LNCAP (cell line): ENCODE results near the gene CTDP1.

Source experiments
- TF ChIP-seq, protein P1 (sequence below): fragments of 450-650 bp; IDR thresholded peaks from 2 replicates; pipeline ENCODE4 v1.5.1; 2017; ENCODE audit warnings: mild to moderate bottlenecking

CTDP1 gene

DNA sequence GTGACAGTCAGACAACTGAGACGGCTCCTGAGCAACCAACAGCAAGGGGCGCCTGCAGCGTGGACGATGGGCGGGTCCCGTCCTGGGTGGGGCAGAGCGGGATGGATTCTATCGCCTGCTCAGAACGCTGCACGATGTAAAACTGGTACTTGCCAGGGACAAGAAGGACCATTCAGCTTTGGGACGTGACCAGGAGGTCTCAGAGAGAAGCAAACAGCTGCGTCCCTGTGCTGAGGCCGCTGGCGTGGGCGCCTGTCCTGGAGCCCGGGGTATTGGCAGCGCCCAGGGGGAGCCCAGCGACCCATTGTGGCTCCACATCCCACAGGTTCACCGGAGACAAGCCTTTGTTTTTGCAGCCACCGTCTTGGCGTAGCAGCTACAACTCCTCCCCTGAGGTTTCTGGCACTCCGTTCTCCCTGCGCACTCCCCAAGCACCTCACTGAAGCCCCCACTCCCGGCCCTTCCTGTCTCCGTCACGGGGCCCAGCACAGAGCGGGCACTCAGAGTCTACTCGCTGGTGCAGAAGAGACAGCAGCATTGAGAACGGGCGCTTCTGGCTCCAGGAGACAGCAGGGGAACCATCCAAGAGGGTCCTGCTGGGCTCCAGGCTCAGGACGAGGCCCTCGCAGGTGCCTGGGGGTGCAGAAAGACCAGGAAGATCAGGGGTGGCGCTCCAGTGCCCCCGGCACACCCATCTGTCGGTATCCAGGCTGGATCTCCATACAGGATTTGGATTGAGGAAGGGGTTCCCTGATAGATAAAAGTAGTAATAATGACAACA, 96.0 kb downstream of the CTDP1 start:
- TF ChIP-seq, protein P1, sequence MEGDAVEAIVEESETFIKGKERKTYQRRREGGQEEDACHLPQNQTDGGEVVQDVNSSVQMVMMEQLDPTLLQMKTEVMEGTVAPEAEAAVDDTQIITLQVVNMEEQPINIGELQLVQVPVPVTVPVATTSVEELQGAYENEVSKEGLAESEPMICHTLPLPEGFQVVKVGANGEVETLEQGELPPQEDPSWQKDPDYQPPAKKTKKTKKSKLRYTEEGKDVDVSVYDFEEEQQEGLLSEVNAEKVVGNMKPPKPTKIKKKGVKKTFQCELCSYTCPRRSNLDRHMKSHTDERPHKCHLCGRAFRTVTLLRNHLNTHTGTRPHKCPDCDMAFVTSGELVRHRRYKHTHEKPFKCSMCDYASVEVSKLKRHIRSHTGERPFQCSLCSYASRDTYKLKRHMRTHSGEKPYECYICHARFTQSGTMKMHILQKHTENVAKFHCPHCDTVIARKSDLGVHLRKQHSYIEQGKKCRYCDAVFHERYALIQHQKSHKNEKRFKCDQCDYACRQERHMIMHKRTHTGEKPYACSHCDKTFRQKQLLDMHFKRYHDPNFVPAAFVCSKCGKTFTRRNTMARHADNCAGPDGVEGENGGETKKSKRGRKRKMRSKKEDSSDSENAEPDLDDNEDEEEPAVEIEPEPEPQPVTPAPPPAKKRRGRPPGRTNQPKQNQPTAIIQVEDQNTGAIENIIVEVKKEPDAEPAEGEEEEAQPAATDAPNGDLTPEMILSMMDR: no peak

DNA sequence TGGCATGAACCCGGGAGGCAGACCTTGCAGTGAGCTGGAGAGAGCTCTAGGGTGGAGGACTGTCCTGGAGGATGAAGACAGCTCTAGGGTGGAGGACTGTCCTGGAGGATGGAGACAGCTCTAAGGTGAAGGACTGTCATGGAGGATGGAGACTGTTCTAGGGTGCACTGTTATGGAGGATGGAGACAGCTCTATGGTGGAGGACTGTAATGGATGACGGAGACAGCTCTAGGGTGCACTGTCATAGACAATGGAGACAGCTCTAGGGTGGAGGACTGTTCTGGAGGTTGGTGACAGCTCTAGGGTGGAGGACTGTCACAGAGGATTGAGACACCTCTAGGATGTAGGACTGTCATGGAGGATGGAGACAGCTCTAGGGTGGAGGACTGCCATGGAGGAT, 97.1 kb downstream of the CTDP1 start:
- TF ChIP-seq, protein P1: no peak

DNA sequence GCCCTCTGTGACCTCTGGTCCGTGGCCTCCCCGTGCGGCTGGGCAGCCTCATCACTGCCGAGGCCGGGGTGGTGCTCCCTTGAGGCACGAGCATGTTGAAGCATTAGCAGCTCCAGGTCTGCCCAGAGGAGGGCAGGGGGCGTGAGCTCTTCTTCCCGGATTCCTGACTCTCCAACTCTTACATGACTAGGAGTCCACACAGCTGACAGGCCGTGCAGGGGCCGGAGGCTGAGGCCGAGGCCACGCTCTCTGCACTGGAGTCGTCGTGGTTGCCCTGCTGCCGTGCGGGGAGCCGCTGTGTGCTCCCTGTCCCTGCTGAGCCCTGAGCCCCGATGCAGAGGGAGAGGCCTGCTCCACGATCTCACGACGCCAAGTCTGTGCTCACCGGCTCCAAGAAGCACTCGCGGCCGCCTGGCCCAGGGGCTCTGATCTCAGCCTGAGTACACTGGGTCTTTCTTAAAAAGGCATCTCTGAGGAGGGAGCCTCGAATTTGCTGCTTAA, 98.7 kb downstream of the CTDP1 start:
- TF ChIP-seq, protein P1: no peak

DNA sequence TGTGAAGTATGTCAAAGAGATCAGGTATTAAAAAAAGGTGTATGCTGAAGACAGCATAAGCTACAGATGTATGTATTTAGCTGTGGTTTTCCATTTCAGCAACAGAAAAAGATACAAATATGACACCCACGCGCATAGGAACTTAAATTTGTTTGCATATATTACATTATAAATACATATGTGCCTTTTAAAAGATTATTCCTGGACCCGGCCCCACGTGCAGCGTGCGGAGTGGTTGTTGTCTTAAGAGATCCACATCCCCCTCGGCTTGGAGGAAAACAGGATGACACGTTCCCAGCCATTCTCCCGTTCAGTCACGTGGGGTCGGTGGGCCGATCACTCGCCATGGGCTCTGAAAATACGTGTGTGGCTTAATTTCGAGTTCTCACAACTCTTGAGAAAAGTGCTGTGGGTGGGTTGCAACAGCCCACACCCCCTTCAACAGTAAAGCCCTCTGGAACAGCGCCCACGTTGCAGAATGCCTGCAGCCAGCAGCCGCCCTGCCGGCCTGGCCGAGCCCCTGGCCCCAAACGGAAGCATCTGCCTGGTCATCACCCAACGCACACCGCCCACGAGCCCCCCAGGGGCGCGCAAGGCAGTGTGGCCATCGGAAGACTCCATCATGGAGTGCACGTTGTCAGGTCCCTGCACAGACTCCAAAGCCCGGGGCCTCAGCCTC, 99.6 kb downstream of the CTDP1 start:
- TF ChIP-seq, protein P1: no peak

DNA sequence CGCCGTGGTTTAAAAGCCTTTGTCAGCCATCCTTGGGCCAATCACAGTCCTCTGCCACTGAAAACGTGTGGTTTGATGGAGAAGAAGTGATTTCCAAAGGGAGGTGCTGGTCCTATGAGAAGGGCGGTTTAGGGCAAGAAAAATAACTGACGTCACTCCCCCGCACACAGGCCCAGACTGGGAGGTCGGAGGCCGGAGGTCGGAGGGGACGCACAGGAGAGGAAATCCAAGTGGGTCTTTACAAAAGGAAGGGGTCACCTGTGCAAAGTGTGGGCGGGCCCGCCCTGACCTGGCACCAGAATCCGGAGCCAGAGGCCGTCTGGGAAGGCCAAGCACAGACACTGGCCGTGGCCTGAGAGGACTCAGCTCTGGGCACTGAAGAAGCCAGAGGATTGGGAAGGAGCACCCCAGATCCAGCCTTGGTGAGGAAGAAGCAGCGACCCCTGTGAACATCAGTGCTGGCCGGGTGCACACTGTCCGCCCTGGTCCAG, 100.1 kb downstream of the CTDP1 start:
- TF ChIP-seq, protein P1: no peak

DNA sequence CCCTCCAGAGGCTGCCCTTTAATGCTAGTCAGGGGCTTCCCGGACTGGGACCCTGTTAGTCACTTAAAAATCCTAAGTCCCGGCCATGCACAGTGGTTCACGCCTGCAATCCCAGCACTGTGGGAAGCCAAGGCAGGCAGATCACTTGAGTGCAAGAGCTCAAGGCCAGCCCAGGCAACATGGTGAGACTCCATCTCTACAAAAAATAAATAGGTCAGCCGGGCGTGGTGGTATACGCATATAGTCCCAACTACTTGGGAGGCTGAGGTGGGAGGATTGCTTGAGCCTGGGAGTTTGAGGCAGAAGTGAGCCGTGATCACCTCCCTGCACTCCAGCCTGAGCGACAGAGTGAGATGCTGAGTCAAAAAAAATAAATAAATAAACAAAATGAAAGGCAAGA, 100.9 kb downstream of the CTDP1 start:
- TF ChIP-seq, protein P1: no peak

DNA sequence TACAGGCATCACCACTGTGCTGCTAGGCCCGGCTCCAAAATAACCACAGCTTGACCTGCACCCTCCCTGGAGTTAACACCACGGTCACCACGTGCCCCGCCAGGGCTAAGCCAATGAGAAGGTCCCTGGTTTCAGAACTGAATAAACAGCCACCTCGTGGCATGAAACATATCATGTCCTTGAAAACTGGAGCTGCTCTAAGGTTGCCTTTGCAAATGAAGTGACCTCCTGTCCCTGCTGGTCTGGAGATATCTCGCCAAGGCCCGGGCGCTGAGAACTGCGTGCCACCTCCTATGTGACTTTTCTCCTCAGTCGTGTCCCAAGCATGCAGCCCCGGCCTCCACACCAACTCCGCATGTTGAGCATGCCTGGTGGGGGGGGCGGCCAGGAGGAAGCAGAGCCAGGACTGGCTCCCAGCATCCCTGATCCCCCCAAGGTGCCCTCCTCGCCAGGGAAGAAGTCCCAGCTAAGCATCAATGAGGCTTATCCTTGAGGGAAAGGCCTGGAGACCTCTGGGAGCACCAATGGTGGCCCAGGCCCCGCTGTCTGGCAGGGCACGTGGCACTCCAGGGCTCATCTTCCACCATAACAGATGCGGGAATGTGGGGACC, 101.8 kb downstream of the CTDP1 start:
- TF ChIP-seq, protein P1: no peak
